GM12892 (cell line): ENCODE measurements around the gene USP53.
"Not testable (repeated sequence)": the region's sequence is repeated elsewhere in the genome, so short reads cannot be mapped to it uniquely, and the experiment has no call there.

Source experiments
- DNase-seq: peaks from one replicate; pipeline ENCODE4 v3.0.0; 2011; ENCODE audit not compliant: insufficient read length
- FAIRE-seq: peaks from 2 replicates; lab custom pipeline; 2011; peaks lifted over from hg19 to GRCh38; lab: Jason Lieb, UNC
- POLR2A ChIP-seq: IDR thresholded peaks from 2 replicates; pipeline ENCODE4 v1.6.1; 2011; ENCODE audit warnings: low read depth, low read length, control low read depth
- POLR2AphosphoS5 ChIP-seq: IDR thresholded peaks from 2 replicates; pipeline ENCODE4 v1.6.1; 2011; ENCODE audit warnings: low read depth, low read length, control low read depth
- TAF1 ChIP-seq: IDR thresholded peaks from 2 replicates; pipeline ENCODE4 v1.6.1; 2011; ENCODE audit warnings: low read depth, mild to moderate bottlenecking, control low read depth, low read length, borderline replicate concordance

USP53 gene

GRCh38 chr4:119260528-119260927, 48.0 kb downstream of the USP53 start:
- FAIRE-seq (no peak), DNase-seq (no peak)
- TF ChIP-seq POLR2A (no peak), POLR2AphosphoS5 (no peak), TAF1 (no peak)

DNA sequence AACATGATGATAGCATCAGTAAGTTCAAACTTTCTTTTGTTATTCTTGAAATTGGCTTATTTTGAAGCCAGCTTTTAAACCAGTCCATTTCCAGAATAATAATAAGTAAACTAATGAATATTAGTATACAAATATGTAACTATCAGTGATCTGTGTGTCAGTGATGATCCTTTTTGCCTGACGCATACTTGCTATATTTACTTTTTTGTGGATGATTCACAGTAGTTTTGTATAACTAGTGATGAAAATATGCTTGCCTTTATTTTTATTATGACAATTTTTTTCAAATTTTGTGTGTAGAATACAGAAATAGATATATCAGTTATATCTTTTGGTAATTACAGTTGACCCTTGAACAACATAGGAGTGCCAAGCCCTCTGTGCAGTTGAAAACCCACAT, 49.5 kb downstream of the USP53 start:
- DNase-seq (no peak), FAIRE-seq (no peak)
- no peak for TF ChIP-seq POLR2AphosphoS5
- TF ChIP-seq TAF1 = no peak
- no peak for TF ChIP-seq POLR2A

GRCh38 chr4:119264743-119265142, 52.2 kb downstream of the USP53 start:
- FAIRE-seq (no peak), DNase-seq (no peak)
- TF ChIP-seq POLR2A (no peak), TAF1 (no peak), POLR2AphosphoS5 (no peak)

DNA sequence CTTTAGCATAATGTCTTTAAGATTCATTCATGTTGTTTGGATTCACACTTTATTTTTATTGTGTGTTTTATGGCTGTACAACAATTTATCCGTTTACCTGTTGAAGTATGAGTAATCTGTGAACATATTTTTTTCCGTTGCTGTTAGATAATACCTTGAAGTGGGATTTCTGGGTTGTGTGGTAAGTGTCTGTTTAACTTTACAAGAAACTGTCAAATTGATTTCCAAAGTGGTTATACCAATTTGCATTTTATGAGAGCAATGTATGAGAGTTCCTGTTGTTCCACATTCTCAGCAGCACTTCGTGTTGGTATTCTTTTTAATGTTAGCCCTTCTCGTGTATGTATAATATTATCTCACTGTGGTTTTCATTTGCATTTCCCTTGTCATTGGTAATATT, 53.6 kb downstream of the USP53 start:
- DNase-seq = no peak
- no peak for TF ChIP-seq POLR2A
- TF ChIP-seq TAF1 = no peak
- no peak for TF ChIP-seq POLR2AphosphoS5
- no peak for FAIRE-seq

DNA sequence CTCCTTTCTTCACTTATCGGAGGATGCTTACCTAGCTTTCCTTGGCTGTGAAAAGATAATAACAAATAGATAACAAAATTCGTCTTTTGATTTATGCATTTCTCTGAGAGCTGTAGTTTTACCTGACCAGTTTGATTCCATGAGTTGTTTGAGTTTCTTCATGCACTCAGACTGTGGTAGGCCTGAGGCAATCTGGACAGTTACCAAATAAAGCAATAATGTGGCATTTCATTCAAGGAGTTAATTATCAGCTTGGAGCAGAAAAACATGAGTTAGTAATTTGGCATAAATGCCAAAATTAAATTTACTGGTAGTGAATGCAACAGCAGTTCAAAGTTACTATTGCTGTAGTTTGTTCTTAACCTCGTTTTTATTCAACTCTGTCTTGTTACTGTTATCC, 56.0 kb downstream of the USP53 start:
- TF ChIP-seq POLR2AphosphoS5 = no peak
- no peak for TF ChIP-seq POLR2A
- no peak for TF ChIP-seq TAF1
- DNase-seq (no peak), FAIRE-seq (no peak)

- FAIRE-seq = no peak
- TF ChIP-seq POLR2AphosphoS5 (no peak), TAF1 (no peak), POLR2A (no peak)
- no peak for DNase-seq
These were observed 59.0 kb downstream of the USP53 start for GRCh38 chr4:119271361-119272085.

DNA sequence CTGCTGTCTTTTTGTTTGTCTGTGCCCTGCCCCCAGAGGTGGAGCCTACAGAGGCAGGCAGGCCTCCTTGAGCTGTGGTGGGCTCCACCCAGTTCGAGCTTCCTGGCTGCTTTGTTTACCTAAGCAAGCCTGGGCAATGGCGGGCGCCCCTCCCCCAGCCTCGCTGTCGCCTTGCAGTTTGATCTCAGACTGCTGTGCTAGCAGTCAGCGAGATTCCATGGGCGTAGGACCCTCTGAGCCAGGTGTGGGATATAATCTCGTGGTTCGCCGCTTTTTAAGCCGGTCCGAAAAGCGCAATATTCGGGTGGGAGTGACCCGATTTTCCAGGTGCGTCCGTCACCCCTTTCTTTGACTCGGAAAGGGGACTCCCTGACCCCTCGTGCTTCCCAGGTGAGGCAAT, 67.0 kb downstream of the USP53 start:
- FAIRE-seq, DNase-seq: not testable (repeated sequence)

- FAIRE-seq, DNase-seq: not testable (repeated sequence)
These were observed 67.4 kb downstream of the USP53 start for GRCh38 chr4:119279945-119280344.

DNA sequence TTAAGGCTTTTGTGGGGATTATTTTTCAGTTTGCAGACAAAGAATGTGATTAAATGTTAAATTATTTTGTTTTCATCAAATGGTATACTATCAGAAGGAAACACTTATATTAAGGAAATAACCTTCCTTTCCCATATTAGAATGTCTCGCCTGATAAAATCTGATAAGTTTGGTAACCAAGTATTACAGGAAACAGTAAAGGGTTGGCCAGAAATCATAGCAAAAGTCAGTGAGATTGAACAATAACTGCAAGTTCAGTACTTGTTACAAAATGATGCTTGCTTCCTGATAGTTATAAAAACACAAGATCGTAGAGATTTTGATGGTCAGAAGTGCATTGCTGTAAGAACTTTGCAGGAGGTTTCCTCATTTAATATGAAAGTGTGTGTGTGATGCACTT, 68.9 kb downstream of the USP53 start:
- no peak for FAIRE-seq
- no peak for DNase-seq
- TF ChIP-seq TAF1 = no peak
- no peak for TF ChIP-seq POLR2A
- TF ChIP-seq POLR2AphosphoS5 = no peak

DNA sequence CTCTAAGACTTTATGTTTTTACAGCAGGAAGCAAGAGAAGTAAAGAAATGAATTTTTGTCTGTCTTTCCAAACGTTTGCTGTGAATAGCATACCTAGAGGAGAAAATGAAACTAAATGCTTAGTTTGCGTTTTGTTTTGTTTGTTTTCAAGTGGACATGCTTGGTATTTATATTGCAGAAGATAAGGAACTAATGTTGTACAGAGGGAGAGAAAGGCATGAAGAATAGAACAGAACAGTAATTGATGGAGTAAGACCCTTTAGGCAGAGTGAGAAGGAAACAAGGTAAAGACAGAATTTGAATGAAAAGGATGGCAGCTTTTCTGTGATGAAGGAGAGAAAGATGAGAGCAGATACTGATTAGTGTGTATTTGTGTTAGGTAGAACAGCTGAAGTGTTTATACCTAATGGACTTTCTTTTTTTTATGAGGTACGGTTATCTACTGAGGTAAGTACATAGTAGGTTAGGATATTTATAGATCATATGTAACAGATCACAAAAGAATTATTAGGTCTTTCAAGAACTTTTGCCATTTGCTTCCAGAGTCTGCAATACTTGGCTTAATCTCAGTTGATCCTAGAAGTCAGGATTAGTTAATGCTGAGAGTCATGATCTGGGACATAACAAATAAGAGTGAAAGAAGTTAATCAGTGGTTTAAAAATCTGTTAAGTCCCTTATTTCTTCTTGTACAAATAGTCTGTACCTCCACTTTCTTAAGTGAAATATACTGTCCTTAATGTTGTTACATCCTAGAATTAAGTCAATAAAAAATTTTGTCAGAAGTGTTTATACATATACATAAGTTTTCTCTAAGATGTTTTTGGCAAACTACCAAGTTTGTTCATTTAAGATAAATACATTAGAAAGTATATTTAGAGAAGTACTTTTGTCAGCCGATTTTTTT, 72.6 kb downstream of the USP53 start:
- FAIRE-seq (peak; percentile 66), DNase-seq (no peak)
- no peak for TF ChIP-seq TAF1
- TF ChIP-seq POLR2AphosphoS5 = no peak
- TF ChIP-seq POLR2A = no peak

DNA sequence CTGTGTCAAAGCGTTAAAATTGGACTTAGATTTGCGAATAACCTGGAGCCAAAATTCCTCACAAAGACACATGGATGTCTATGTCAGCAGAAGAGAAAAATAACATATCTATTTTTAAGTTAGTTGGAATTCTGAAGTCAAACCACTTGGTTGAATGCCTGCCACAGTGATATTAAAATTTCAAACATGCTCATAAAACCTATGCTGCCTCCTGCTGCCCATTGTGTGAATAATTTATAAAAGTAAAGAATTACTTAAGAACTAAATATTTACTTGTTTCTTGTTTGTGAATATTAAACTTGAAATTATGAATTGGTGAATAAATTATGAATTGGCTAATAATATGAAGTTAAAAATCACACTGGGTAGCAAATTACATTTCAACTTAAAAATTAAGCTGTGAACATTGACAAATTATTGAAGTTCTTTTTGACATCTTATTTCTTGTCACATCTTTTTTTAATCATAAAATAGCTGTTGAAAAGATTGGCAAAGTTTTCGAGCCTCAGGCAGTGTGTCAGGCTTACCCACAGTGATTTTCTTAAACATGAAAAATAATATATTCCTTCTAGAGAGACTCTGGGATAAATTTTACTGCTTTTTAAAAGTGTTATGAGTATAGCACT, 74.0 kb downstream of the USP53 start:
- FAIRE-seq (no peak), DNase-seq (no peak)
- no peak for TF ChIP-seq POLR2AphosphoS5
- TF ChIP-seq POLR2A = no peak
- no peak for TF ChIP-seq TAF1
